Measurements from ENCODE around the gene URB2. TPM values are rescaled to one million over a fixed set of nuclear protein-coding genes. Genes with fewer than 3 reads are reported as not detected.

URB2 gene
- polyA plus RNA-seq, 2 donors = 2.8 to 3.2 TPM

DNA sequence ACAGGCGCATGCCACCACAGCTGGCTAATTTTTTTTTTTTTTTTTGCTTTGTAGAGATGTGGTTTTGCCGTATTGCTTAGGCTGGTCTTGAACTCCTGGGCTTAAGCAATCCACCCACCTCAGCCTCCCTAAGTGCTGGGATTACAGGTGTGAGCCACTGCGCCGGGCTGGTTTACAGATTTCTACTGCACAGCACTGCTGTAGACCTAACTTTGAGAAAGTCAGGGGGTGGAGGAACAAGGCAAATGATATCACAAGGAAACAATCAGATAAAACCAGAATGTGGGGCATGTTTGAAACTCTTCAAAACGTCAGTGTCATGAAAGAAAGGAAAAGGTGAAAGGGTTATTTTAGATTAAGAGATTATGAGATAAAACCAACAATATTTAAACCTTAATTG, 45.3 kb downstream of the URB2 start:
- Histone ChIP-seq H3K27me3 (ENCODE audit: control insufficient read depth in 1 of 2, insufficient read depth in 2 of 2, low read length in 2 of 2) (no peaks in the 10 kb centered on the region), H3K27ac (ENCODE audit: low read depth in 2 of 2, low read length in 1 of 2) (no peak overlapping the region), H3K4me3 (ENCODE audit: low read depth in 1 of 2, low read length in 2 of 2) (no peak overlapping the region), H3K4me1 (ENCODE audit: control insufficient read depth in 2 of 2, insufficient read depth in 2 of 2, low read length in 1 of 2) (no peaks in the 10 kb centered on the region), H3K9me3 (ENCODE audit: control insufficient read depth in 2 of 2, insufficient read depth in 1 of 2, low read depth in 1 of 2, low read length in 1 of 2) (no peaks in the 10 kb centered on the region), H3K36me3 (ENCODE audit: control insufficient read depth in 2 of 2, insufficient read depth in 2 of 2, low read length in 1 of 2) (no peaks in the 10 kb centered on the region)
- WGBS, 2 donors = 78% methylated on average over 5 of the region's 5 CpGs

- H3K4me3 ChIP-seq (ENCODE audit: low read depth in 1 of 2, low read length in 2 of 2) = no peak overlapping the region
- WGBS, 2 donors = 46 to 61% methylated on average over 2 of the region's 2 CpGs
- H3K36me3 ChIP-seq (ENCODE audit: control insufficient read depth in 2 of 2, insufficient read depth in 2 of 2, low read length in 1 of 2) = no peaks in the 10 kb centered on the region
- no peaks in the 10 kb centered on the region for H3K4me1 ChIP-seq (ENCODE audit: control insufficient read depth in 2 of 2, insufficient read depth in 2 of 2, low read length in 1 of 2)
- no peaks in the 10 kb centered on the region for H3K9me3 ChIP-seq (ENCODE audit: control insufficient read depth in 2 of 2, insufficient read depth in 1 of 2, low read depth in 1 of 2, low read length in 1 of 2)
- H3K27ac ChIP-seq (ENCODE audit: low read depth in 2 of 2, low read length in 1 of 2) = no peak overlapping the region
- H3K27me3 ChIP-seq (ENCODE audit: control insufficient read depth in 1 of 2, insufficient read depth in 2 of 2, low read length in 2 of 2) = no peaks in the 10 kb centered on the region
Observed at GRCh38 chr1:229672246-229672645, 46.2 kb downstream of the URB2 start.

DNA sequence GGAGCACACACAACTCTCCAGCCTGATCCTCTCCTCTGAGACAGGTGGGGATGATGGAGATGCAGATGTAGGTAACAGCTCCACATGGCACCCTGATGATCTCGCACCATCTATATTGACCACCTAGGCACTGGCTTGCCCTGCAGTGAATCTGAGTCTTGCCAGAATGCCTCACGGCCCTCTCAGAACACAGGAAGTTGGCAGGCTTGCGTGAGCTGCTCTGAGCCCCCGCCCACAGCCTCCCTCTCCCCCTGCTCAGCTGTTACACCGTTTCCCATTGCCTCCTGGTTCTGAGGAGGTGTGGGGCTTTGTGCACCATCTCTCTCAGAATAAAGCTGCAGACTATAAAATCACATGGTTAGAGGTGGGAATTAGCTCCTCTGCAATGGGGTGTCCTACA, 48.0 kb downstream of the URB2 start:
- no peaks in the 10 kb centered on the region for H3K27me3 ChIP-seq (ENCODE audit: control insufficient read depth in 1 of 2, insufficient read depth in 2 of 2, low read length in 2 of 2)
- WGBS, 2 donors = 54 to 67% methylated on average over 5 of the region's 5 CpGs

DNA sequence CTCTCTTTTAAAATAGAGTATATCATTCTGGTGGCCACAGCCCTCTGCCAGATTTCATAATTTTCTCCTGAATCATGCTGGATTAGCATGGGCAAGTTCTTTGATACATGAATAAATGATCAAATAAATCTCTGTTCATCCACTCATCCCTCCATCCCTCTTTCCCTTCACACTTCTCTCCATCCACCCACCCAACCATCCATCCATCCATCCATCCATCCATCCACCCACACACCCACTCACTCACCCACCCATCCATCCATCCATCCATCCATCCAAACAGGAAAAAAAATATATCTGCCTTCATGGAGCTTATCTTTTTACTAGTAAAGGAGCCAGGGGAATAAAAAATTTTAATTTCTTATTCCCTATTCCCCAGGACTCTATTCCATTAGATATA, 49.3 kb downstream of the URB2 start:
- Histone ChIP-seq H3K9me3 (ENCODE audit: control insufficient read depth in 2 of 2, insufficient read depth in 1 of 2, low read depth in 1 of 2, low read length in 1 of 2) (no peaks in the 10 kb centered on the region), H3K27me3 (ENCODE audit: control insufficient read depth in 1 of 2, insufficient read depth in 2 of 2, low read length in 2 of 2) (no peaks in the 10 kb centered on the region), H3K4me3 (ENCODE audit: low read depth in 1 of 2, low read length in 2 of 2) (no peak overlapping the region), H3K27ac (ENCODE audit: low read depth in 2 of 2, low read length in 1 of 2) (no peak overlapping the region), H3K4me1 (ENCODE audit: control insufficient read depth in 2 of 2, insufficient read depth in 2 of 2, low read length in 1 of 2) (no peaks in the 10 kb centered on the region), H3K36me3 (ENCODE audit: control insufficient read depth in 2 of 2, insufficient read depth in 2 of 2, low read length in 1 of 2) (no peaks in the 10 kb centered on the region)

More for the DNA sequence above, 48.0 kb downstream of the URB2 start:
- no peaks in the 10 kb centered on the region for H3K9me3 ChIP-seq (ENCODE audit: control insufficient read depth in 2 of 2, insufficient read depth in 1 of 2, low read depth in 1 of 2, low read length in 1 of 2)
- no peak overlapping the region for H3K27ac ChIP-seq (ENCODE audit: low read depth in 2 of 2, low read length in 1 of 2)
- no peaks in the 10 kb centered on the region for H3K4me1 ChIP-seq (ENCODE audit: control insufficient read depth in 2 of 2, insufficient read depth in 2 of 2, low read length in 1 of 2)
- no peak overlapping the region for H3K4me3 ChIP-seq (ENCODE audit: low read depth in 1 of 2, low read length in 2 of 2)
- no peaks in the 10 kb centered on the region for H3K36me3 ChIP-seq (ENCODE audit: control insufficient read depth in 2 of 2, insufficient read depth in 2 of 2, low read length in 1 of 2)

DNA sequence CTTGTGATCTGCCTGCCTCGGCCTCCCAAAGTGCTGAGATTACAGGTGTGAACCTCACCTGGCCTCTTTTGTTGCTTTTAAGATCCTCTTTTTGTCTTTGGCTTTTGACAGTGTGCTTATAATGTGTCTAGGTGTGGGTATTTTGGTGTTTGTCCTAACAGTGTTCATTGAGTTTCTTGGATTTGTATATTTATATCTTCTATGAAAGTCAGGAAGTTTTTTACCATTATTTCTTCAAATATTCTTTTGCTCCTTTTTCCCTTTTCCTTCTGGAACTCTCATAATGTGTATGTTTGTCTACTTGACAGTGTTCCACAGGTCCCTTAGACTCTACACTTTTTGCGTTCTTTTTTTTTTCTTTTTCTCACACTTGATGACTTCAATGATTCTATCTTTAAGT, 59.1 kb downstream of the URB2 start:
- peaks cover 0 to 2% of the 10 kb centered on the region in 2 donors for H3K4me1 ChIP-seq (ENCODE audit: control insufficient read depth in 2 of 2, insufficient read depth in 2 of 2, low read length in 1 of 2)
- H3K27me3 ChIP-seq (ENCODE audit: control insufficient read depth in 1 of 2, insufficient read depth in 2 of 2, low read length in 2 of 2) = no peaks in the 10 kb centered on the region
- 95 to 96% methylated on average over 2 of the region's 2 CpGs for WGBS, 2 donors
- H3K9me3 ChIP-seq (ENCODE audit: control insufficient read depth in 2 of 2, insufficient read depth in 1 of 2, low read depth in 1 of 2, low read length in 1 of 2) = no peaks in the 10 kb centered on the region
- H3K27ac ChIP-seq (ENCODE audit: low read depth in 2 of 2, low read length in 1 of 2) = no peak overlapping the region
- H3K36me3 ChIP-seq (ENCODE audit: control insufficient read depth in 2 of 2, insufficient read depth in 2 of 2, low read length in 1 of 2) = no peaks in the 10 kb centered on the region
- H3K4me3 ChIP-seq (ENCODE audit: low read depth in 1 of 2, low read length in 2 of 2) = no peak overlapping the region

DNA sequence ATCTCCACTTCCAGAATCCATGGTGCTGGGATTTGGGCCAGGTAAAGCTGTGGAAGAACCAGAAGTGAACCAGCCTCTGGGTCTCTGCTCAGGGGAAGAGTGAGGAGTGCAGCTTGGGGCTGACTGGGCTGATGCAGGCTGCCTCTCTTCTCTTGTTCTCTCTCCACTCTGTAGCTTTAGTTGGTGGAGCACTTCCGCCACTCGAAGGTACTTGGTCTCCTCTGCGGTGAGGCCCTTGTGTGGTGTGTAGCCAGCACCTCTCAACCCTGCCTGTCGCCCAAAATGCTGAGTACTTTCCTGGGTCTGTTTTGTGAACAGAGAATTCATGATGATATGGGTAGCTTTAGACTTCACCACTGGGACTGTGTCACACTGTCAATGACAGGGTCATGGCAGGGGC, 63.2 kb downstream of the URB2 start:
- no peaks in the 10 kb centered on the region for H3K9me3 ChIP-seq (ENCODE audit: control insufficient read depth in 2 of 2, insufficient read depth in 1 of 2, low read depth in 1 of 2, low read length in 1 of 2)
- WGBS, 2 donors = 92 to 98% methylated on average over 4 of the region's 4 CpGs
- no peak overlapping the region for H3K27ac ChIP-seq (ENCODE audit: low read depth in 2 of 2, low read length in 1 of 2)
- peaks cover 0 to 2% of the 10 kb centered on the region in 2 donors for H3K4me1 ChIP-seq (ENCODE audit: control insufficient read depth in 2 of 2, insufficient read depth in 2 of 2, low read length in 1 of 2)
- no peak overlapping the region for H3K4me3 ChIP-seq (ENCODE audit: low read depth in 1 of 2, low read length in 2 of 2)
- H3K27me3 ChIP-seq (ENCODE audit: control insufficient read depth in 1 of 2, insufficient read depth in 2 of 2, low read length in 2 of 2) = no peaks in the 10 kb centered on the region
- no peaks in the 10 kb centered on the region for H3K36me3 ChIP-seq (ENCODE audit: control insufficient read depth in 2 of 2, insufficient read depth in 2 of 2, low read length in 1 of 2)

GRCh38 chr1:229689904-229690303, 63.9 kb downstream of the URB2 start:
- 81 to 88% methylated on average over 7 of the region's 7 CpGs for WGBS, 2 donors
- H3K27ac ChIP-seq (ENCODE audit: low read depth in 2 of 2, low read length in 1 of 2) = no peak overlapping the region
- H3K9me3 ChIP-seq (ENCODE audit: control insufficient read depth in 2 of 2, insufficient read depth in 1 of 2, low read depth in 1 of 2, low read length in 1 of 2) = no peaks in the 10 kb centered on the region
- H3K36me3 ChIP-seq (ENCODE audit: control insufficient read depth in 2 of 2, insufficient read depth in 2 of 2, low read length in 1 of 2) = no peaks in the 10 kb centered on the region
- no peak overlapping the region for H3K4me3 ChIP-seq (ENCODE audit: low read depth in 1 of 2, low read length in 2 of 2)
- peaks cover 0 to 2% of the 10 kb centered on the region in 2 donors for H3K4me1 ChIP-seq (ENCODE audit: control insufficient read depth in 2 of 2, insufficient read depth in 2 of 2, low read length in 1 of 2)
- H3K27me3 ChIP-seq (ENCODE audit: control insufficient read depth in 1 of 2, insufficient read depth in 2 of 2, low read length in 2 of 2) = no peaks in the 10 kb centered on the region

GRCh38 chr1:229690662-229691061, 64.6 kb downstream of the URB2 start:
- 71 to 79% methylated on average over 1 of the region's 1 CpG for WGBS, 2 donors
- no peaks in the 10 kb centered on the region for H3K27me3 ChIP-seq (ENCODE audit: control insufficient read depth in 1 of 2, insufficient read depth in 2 of 2, low read length in 2 of 2)
- peaks cover 0 to 2% of the 10 kb centered on the region in 2 donors for H3K4me1 ChIP-seq (ENCODE audit: control insufficient read depth in 2 of 2, insufficient read depth in 2 of 2, low read length in 1 of 2)
- no peak overlapping the region for H3K27ac ChIP-seq (ENCODE audit: low read depth in 2 of 2, low read length in 1 of 2)
- no peak overlapping the region for H3K4me3 ChIP-seq (ENCODE audit: low read depth in 1 of 2, low read length in 2 of 2)
- H3K36me3 ChIP-seq (ENCODE audit: control insufficient read depth in 2 of 2, insufficient read depth in 2 of 2, low read length in 1 of 2) = no peaks in the 10 kb centered on the region
- no peaks in the 10 kb centered on the region for H3K9me3 ChIP-seq (ENCODE audit: control insufficient read depth in 2 of 2, insufficient read depth in 1 of 2, low read depth in 1 of 2, low read length in 1 of 2)

GRCh38 chr1:229691362-229691761, 65.3 kb downstream of the URB2 start:
- peaks cover 0 to 2% of the 10 kb centered on the region in 2 donors for H3K4me1 ChIP-seq (ENCODE audit: control insufficient read depth in 2 of 2, insufficient read depth in 2 of 2, low read length in 1 of 2)
- no peaks in the 10 kb centered on the region for H3K9me3 ChIP-seq (ENCODE audit: control insufficient read depth in 2 of 2, insufficient read depth in 1 of 2, low read depth in 1 of 2, low read length in 1 of 2)
- no peak overlapping the region for H3K4me3 ChIP-seq (ENCODE audit: low read depth in 1 of 2, low read length in 2 of 2)
- H3K36me3 ChIP-seq (ENCODE audit: control insufficient read depth in 2 of 2, insufficient read depth in 2 of 2, low read length in 1 of 2) = no peaks in the 10 kb centered on the region
- H3K27me3 ChIP-seq (ENCODE audit: control insufficient read depth in 1 of 2, insufficient read depth in 2 of 2, low read length in 2 of 2) = no peaks in the 10 kb centered on the region
- WGBS, 2 donors = 74 to 75% methylated on average over 6 of the region's 6 CpGs
- H3K27ac ChIP-seq (ENCODE audit: low read depth in 2 of 2, low read length in 1 of 2) = no peak overlapping the region

DNA sequence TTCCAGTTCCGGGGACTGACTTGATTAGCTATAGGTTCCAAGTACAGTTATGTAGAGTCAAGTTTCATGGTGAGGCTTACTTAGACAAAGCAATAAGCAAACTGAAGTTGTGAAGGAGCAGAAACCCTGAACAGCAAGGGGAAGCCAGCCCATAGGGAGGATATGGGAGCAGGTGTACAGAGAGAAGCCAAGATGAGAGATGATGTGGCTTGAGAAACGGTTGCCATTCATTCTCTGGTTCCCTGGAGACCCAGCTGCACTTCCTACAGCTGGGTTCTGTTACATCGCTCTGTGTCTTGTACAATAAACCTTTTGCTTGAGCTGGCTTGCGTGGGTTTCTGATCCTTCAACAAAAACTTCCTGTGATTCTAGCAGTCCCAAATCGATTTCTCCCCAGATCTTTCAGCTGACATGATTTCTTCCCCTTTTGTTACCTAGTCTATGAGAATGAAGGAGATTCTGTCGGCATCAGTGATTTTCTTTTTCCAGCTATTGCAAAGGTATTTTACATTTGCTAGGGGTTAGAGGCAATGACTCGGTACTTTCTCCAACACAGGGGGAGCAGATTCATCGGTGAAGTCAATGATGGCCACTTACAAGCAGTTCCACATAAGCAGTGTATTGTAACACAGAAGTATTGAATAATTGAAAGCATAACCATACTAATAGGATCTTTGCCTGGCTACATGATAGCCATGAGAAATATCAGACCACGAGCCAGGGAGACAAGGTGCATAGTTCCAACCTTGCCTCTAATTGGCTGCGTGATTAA, 67.3 kb downstream of the URB2 start:
- H3K27me3 ChIP-seq (ENCODE audit: control insufficient read depth in 1 of 2, insufficient read depth in 2 of 2, low read length in 2 of 2) = no peaks in the 10 kb centered on the region
- no peaks in the 10 kb centered on the region for H3K36me3 ChIP-seq (ENCODE audit: control insufficient read depth in 2 of 2, insufficient read depth in 2 of 2, low read length in 1 of 2)
- no peak overlapping the region for H3K27ac ChIP-seq (ENCODE audit: low read depth in 2 of 2, low read length in 1 of 2)
- H3K4me1 ChIP-seq (ENCODE audit: control insufficient read depth in 2 of 2, insufficient read depth in 2 of 2, low read length in 1 of 2) = peaks cover 0 to 2% of the 10 kb centered on the region in 2 donors
- no peak overlapping the region for H3K4me3 ChIP-seq (ENCODE audit: low read depth in 1 of 2, low read length in 2 of 2)
- no peaks in the 10 kb centered on the region for H3K9me3 ChIP-seq (ENCODE audit: control insufficient read depth in 2 of 2, insufficient read depth in 1 of 2, low read depth in 1 of 2, low read length in 1 of 2)
- WGBS, 2 donors = 77 to 81% methylated on average over 10 of the region's 10 CpGs

All from esophagus (tissue), 2 donors.